ENCODE data around the gene SERF2.
"Not testable (repeated sequence)": the region's sequence is repeated elsewhere in the genome, so short reads cannot be mapped to it uniquely, and the experiment has no call there.

The SERF2 gene

DNA sequence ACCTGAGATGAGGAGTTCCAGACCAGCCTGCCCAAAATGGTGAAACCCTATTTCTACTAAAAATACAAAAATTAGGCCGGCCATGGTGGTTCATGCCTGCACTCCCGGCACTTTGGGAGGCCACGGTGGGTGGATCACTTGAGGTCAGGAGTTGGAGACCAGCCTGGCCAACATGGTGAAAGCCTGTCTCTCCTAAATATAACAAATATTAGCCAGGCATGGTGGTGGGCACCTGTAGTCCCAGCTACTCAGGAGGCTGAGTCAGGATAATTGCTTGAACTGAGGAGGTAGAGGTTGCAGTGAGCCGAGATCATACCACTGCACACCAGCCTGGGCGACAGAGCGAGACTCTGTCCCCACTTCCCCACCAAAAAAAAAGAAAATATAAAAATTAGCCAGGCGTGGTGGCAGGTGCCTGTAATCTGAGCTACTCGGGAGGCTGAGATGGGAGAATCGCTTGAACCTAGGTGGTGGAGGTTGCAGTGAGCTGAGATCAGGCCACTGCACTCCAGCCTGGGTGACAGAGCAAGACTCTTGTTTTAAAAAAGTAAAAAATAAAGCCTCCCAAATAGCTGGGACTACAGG, 38.7 kb downstream of the SERF2 start:
- DNase-seq: not testable (repeated sequence)

DNA sequence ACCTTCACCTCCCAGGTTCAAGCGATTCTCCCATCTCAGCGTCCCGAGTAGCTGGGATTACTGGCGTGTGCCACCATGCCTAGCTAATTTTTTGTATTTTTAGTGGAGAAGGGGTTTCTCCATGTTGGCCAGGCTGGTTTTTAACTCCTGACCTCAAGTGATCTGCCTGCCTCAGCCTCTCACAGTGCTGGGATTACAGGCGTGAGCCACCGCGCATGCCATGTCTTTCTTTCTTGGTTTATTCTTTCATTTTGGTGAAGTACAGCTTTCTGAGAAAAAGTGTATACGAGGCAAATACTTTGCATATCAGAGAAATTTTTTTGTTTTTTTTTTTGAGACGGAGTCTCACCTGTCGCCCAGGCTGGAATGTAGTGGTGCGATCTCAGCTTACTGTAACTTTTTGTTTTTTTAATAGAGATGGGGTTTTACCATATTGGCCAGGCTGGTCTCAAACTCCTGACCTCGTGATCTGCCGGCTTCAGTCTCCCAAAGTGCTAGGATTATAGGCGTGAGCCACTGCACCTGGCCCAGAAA, 39.5 kb downstream of the SERF2 start:
- not testable (repeated sequence) for DNase-seq

DNA sequence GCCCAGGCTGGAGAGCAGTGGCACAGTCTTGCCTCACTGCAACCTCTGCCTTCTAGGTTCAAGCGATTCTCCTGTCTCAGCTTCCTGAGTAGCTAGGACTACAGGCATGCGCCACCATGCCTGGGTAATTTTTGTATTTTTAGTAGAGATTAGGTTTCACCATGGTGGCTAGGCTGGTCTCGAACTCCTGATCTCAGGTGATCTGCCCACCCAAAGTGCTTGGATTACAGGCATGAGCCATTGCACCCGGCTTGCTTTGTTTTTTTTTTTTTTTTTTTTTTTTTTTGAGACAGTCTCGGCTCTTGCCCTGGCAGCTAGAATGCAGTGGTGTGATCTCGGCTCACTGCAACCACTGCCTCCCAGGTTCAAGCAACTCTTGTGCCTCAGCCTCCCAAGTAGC, 40.4 kb downstream of the SERF2 start:
- not testable (repeated sequence) for DNase-seq

DNA sequence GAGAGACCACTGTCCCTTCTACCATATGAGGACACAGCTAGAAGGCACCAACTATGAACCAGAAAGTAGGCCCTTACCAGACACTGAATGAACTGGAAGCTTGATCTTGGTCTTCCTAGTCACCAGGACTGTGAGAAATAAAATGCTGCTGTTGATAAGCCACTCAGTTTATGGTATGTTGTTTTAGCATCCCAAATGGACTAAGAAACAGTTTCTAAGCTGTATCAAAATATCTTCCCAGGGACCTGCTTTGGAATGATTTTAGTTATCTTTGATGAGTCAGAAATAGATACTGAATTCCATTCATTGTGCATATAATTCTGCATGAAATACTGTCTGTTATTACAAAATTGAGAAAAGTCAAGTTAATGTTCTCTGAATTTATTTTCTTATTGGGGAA, 53.3 kb downstream of the SERF2 start:
- DNase-seq: no peak
